GM12864 (cell line): Measurements from ENCODE around the gene SLC22A1.
"Not testable (repeated sequence)": the region's sequence is repeated elsewhere in the genome, so short reads cannot be mapped to it uniquely, and the experiment has no call there.

Experiments used
- DNase-seq: peaks from one replicate; pipeline ENCODE4 v3.0.0-alpha.2; 2011; ENCODE audit warnings: low read depth
- H3K4me3 ChIP-seq: 2 replicates; pipeline ENCODE4 v1.5.1; 2011; ENCODE audit warnings: mild to moderate bottlenecking, low read depth, low read length, control low read depth
- CTCF ChIP-seq: IDR thresholded peaks from 2 replicates; pipeline ENCODE4 v1.5.1; 2011; ENCODE audit warnings: low read depth, mild to moderate bottlenecking, moderate library complexity, low read length, control low read depth, inconsistent platforms; ENCODE audit errors: missing control alignments

SLC22A1 gene

GRCh38 chr6:160133441-160134336 is 12.1 kb downstream of the SLC22A1 start:
- no peak for DNase-seq
- TF ChIP-seq CTCF = no peak

GRCh38 chr6:160134337-160134751 is 12.7 kb downstream of the SLC22A1 start:
- DNase-seq, H3K4me3 ChIP-seq: not testable (repeated sequence)

More at GRCh38 chr6:160133441-160134336, 12.1 kb downstream of the SLC22A1 start:
- H3K4me3 ChIP-seq = no peak overlapping the region

GRCh38 chr6:160134779-160135547 is 13.3 kb downstream of the SLC22A1 start:
- no peak for TF ChIP-seq CTCF
- H3K4me3 ChIP-seq = no peak overlapping the region
- no peak for DNase-seq

- TF ChIP-seq CTCF = no peak
- H3K4me3 ChIP-seq = no peak overlapping the region
- no peak for DNase-seq
These were observed 14.5 kb downstream of the SLC22A1 start for GRCh38 chr6:160135907-160136655.

- no peak for TF ChIP-seq CTCF
- no peak overlapping the region for H3K4me3 ChIP-seq
- DNase-seq = no peak
These were observed 15.7 kb downstream of the SLC22A1 start for GRCh38 chr6:160137130-160137988.

- TF ChIP-seq CTCF = peak; percentile 72
- no peak overlapping the region for H3K4me3 ChIP-seq
- no peak for DNase-seq
These were observed 16.6 kb downstream of the SLC22A1 start for GRCh38 chr6:160137989-160138835.
